B cell (primary cell): Measurements from ENCODE around the gene ZNF326.
"Not testable (repeated sequence)": the region's sequence is repeated elsewhere in the genome, so short reads cannot be mapped to it uniquely, and the experiment has no call there.

Experiments
- CTCF ChIP-seq: fragments of 200-600 bp; IDR thresholded peaks from one replicate; pipeline ENCODE4 v1.8.0; 2022; ENCODE audit warnings: antibody characterized with exemption, mild to moderate bottlenecking
- EZH2 ChIP-seq: IDR thresholded peaks from 2 replicates; pipeline ENCODE4 v1.6.1; 2012; ENCODE audit warnings: borderline replicate concordance, low read depth, mild to moderate bottlenecking, moderate library complexity, low read length; ENCODE audit not compliant: insufficient read depth, poor library complexity, severe bottlenecking

DNA sequence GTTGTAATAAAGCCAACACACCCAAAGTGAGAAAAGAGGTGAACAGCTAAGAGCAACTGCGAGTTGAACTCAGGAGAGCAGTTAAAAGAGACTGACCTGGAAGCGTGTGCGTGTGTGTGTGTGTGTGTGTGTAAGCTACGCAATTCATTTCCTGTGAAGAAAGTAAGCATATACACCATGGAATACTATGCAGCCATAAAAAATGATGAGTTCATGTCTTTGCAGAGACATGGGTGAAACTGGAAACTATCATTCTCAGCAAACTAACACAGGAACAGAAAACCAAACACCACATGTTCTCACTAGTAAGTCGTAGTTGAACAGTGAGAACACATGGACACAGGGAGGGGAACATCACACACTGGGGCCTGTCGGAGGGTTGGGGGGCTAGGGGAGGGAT lies 69.2 kb downstream of the ZNF326 start:
- TF ChIP-seq CTCF, EZH2: not testable (repeated sequence)
